GM18519 (cell line): ENCODE results near the gene HOXC5.
"Not testable (repeated sequence)": the region's sequence is repeated elsewhere in the genome, so short reads cannot be mapped to it uniquely, and the experiment has no call there.

Experiments
- ATAC-seq: cut with Tn5 transposase; IDR thresholded peaks from one replicate; pipeline ENCODE4 v1.9.1; 2021; ENCODE audit warnings: mild to moderate bottlenecking, moderate library complexity; ENCODE audit not compliant: unreplicated experiment, low FRiP score

The HOXC5 gene

DNA sequence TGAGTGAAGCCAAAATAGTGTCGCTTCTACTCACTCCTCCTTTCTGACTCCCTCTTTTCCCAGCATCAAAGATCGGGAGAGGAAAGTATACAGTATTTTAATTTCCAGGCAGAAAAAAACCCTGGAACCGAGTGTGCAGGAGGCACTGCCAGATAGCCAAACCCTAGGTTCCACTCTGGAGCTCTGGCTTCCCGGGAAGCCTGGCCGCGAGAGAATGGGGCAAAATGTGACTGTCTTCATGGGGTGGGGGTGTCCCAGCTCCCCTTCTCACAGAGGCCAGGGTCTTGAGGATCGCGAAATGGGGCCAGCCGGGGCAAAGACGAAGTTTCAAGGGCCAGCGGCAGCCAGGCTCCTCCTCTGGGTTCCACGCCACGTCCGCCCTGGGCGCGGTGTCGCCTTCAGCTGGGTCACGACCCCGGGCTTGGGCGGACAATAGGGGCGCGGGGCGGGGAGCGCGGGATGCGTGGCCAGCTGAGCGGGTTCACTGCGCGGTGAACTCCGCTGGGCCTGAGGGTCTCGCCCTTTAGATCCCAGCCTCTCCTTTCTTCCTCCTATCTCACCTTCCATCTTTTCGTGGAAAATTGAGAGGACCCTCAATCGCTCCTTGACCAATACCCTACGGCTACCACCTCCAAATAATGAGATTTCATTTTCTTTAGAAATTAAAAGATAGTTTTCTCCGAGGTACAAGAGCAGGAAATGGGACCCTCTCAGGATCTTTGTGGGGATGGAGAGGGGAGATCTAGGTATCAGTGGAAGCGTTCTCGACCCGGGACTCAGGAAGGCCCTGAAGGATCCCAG, 27.5 kb downstream of the HOXC5 start:
- ATAC-seq = no peak

GRCh38 chr12:54060975-54061778, 28.3 kb downstream of the HOXC5 start:
- no peak for ATAC-seq

DNA sequence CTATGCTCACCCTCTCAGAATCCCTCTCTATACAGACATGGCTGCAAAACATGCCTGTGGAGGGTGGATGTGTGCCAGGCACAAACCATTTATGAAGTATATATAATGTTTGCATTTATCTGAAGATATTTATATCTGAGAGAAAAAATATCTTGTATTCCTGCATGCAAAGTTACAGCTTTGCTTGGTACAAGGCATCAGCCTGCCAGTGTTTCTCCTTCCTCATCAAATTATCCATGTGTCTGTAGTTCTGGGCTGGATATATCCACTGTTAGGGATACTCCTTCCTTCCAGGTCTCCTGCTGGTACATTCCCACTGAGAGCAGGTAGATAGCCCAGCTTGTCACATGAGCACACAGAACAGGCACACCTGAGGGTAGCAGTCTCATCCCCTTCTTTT, 32.8 kb downstream of the HOXC5 start:
- no peak for ATAC-seq

GRCh38 chr12:54066408-54066807, 33.6 kb downstream of the HOXC5 start:
- ATAC-seq = no peak

GRCh38 chr12:54068418-54069070, 35.7 kb downstream of the HOXC5 start:
- ATAC-seq = no peak

GRCh38 chr12:54071942-54072341, 39.1 kb downstream of the HOXC5 start:
- no peak for ATAC-seq

DNA sequence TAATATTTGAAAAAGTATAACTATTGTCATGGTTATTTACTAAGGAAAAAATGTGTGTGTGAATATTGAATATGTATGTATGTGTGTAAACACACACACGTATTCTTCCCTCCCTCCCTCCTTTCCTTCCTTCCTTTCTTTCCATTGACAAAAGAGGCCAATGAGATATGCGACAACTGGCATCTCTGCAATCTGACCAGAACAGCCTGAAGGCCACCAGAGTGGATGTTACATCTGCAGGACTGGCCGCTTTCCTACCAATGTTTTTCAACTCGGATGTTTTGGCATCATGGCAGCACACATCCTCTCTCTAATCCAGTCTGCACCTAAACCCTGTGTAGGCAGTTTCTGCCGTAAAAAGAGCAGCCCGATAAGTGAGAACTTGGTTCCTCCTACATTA, 41.5 kb downstream of the HOXC5 start:
- no peak for ATAC-seq

GRCh38 chr12:54075409-54075808, 42.6 kb downstream of the HOXC5 start:
- no peak for ATAC-seq

DNA sequence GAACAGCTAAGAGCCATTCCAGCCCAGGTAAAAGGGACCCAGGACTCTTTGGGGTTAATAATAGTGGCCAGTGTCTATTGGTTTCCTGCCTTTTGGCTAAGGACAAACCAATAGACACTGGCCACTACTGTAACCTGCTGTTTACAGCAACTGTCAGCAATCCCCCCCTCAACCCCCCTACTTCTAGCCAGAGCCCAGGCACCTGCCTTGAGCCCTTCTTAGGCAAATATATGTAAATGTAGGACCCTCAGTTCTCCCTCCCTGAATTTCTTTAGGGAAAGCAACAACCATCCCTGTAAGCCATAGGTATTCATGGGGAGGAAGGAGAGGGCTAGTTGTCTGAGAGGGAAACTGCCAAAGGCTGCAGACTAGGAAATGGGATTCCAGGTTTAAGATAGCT, 43.1 kb downstream of the HOXC5 start:
- no peak for ATAC-seq

GRCh38 chr12:54077843-54078242, 45.0 kb downstream of the HOXC5 start:
- ATAC-seq = not testable (repeated sequence)

- not testable (repeated sequence) for ATAC-seq
Measured at GRCh38 chr12:54079115-54079514, 46.3 kb downstream of the HOXC5 start.

DNA sequence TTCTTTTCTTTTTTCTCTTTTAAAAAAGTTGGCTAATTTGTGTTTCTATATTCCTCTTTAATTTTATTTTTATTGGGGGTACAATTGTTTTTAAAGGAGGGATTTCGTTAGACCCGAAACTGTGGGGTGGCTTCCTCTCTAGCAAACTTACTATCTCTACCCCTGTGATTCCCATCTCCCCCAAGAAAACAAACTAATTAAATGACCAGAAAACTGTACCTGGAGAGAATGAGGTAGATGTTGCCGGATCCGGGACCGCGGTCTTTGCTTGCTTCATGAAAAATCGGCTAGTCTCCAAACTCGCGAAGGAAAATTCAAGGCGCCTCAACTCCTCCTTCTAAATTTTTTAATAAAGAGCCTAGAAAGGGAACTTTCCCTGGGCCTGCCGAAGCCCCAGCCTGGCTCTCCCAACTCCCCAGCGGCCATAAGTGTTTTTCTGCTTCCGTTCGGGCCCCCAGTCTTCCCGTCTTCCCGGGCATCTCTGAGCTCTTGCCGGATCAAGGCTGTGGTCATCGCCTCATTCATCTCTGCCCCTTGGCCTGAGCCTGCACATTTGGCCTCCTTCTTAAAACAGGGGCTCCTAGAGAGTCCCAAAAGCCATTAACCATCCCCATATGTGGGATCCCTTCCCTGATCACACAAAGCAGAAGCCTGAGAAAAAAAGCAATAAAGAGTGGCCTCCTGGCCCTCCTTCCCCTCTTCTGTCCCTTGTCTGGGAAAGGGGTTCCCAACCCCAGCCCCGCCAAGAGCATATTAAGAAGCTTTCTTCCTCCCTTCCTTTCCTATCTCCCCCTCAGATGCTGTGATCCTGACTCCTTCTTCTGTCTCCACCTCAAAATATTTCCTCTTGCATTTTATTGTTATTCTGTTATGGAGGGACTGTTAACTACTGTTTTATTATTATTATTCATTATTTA, 47.4 kb downstream of the HOXC5 start:
- not testable (repeated sequence) for ATAC-seq

- ATAC-seq = not testable (repeated sequence)
Measured at GRCh38 chr12:54081053-54081514, 48.2 kb downstream of the HOXC5 start.

- ATAC-seq = not testable (repeated sequence)
Measured at GRCh38 chr12:54081581-54082396, 48.9 kb downstream of the HOXC5 start.

DNA sequence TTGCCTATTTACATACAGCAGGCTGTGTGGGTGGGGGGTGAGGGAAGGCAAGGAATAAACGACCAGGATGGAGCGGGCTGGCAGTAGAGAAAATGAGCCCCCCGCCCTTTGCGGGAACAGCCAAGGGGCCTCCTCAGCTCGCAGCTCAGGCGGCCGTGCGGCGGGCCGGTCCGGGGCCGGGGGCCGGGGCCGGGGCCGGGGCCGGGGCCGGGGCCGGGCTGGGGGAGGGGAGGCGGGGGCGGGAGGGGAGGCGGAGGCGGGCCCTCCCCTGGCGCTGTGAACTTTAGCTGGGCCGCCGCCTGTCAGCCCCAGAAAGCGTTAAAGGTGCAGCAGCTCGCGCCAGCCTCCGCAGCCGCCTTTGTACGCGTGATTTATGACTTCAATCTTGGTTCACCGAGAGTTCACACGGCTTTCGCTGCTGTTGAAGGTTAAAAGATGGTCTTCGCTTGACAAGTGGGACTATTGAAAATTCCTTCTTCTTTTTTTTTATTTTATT, 49.6 kb downstream of the HOXC5 start:
- no peak for ATAC-seq
